Measurements from ENCODE around the gene SDCBP2. TPM values are rescaled to one million over a fixed set of nuclear protein-coding genes. Genes with fewer than 3 reads are reported as not detected.
A peak's percentile ranks its signal among the peaks of the same experiment; 100 is the strongest.

SDCBP2 gene
- total RNA-seq, 1 experiment from 2014 or later = 2.0 TPM

DNA sequence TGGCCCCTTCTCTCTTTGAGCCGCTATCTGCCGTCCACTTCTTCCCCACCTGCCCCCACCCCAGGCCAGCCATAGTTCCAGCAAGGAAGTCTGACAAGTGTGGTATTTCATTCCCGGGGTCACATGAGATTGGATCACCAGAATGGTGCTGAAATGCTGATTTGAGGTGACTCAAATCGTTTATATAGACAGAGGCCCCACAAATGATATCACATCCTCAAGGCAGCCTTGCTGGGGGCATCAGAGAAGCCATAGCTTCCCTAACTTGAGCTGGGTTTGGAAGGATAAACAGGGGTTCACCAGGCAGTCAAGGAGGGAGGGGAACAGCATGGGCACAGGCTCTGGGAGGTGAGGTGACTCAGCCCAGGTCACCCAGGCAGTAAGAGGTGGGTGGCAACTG is 9.9 kb downstream of the SDCBP2 start:
- in situ Hi-C loops (cut with HindIII; ENCODE audit: low sequenced_read_pairs) = no loop called here
- DNase-seq (ENCODE audit: low spot score) = no peak

GRCh38 chr20:1317545-1318255 is 11.2 kb downstream of the SDCBP2 start:
- DNase-seq (ENCODE audit: low spot score) = no peak
- in situ Hi-C loops (cut with HindIII; ENCODE audit: low sequenced_read_pairs) = no loop called here

DNA sequence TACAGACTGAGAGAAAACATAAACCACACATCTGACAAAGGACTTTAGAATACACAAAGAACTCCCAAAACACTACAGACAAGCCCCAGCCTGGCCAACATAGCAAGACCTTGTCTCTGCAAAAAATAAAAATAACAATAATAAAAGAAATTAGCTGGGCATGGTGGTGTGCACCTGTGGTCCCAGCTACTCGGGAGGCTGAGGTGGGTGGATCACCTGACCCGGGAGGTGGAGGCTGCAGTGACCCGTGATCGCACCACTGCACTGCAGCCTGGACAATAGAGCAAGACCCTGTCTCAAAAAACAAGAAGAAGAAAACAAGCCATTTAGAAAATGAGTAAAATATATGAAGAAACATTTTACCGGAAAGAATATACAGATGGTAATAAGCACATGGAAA is 13.1 kb downstream of the SDCBP2 start:
- in situ Hi-C loops (cut with HindIII; ENCODE audit: low sequenced_read_pairs) = no loop called here
- no peak for DNase-seq (ENCODE audit: low spot score)

DNA sequence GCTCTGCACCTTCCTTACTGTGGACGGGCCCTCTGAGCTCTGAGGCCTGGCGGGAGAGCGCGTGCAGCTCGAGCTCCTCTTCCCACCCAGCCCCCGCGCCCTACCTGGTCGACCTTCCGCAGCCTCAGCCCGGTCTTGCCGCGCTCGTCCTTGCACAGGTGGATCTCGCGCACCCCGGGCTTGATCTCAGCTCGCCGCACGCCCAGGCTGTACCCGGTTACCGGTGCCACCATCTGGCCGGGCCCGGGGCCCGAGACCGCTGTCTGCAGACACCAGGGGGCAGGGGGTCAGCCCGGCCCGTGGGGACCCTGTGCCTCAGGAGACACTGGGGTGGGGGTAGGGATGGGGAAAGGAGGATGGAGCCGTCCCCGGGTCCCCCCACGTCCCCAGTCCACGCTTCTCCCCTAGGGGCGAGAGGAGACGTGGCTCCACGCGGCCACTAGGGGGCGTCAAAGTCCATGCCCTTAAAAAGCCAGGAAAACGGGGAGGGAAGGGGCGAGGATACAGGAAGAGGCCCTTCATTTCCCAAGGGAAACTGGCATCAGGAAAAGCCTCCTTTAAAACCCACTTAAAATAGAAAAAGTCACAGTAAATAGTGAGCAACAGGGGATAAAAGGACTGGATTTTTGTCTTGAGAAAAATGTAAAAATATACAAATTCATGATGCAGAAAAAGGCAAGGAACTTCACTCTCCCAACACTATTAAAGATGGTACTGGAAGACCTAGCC is 15.5 kb downstream of the SDCBP2 start:
- DNase-seq (ENCODE audit: low spot score) = peak; percentile 82
- in situ Hi-C loops (cut with HindIII; ENCODE audit: low sequenced_read_pairs) = no loop called here

GRCh38 chr20:1312904-1313235 is 16.1 kb downstream of the SDCBP2 start:
- in situ Hi-C loops (cut with HindIII; ENCODE audit: low sequenced_read_pairs) = no loop called here
- no peak for DNase-seq (ENCODE audit: low spot score)

GRCh38 chr20:1312308-1312707 is 16.6 kb downstream of the SDCBP2 start:
- in situ Hi-C loops (cut with HindIII; ENCODE audit: low sequenced_read_pairs) = no loop called here

DNA sequence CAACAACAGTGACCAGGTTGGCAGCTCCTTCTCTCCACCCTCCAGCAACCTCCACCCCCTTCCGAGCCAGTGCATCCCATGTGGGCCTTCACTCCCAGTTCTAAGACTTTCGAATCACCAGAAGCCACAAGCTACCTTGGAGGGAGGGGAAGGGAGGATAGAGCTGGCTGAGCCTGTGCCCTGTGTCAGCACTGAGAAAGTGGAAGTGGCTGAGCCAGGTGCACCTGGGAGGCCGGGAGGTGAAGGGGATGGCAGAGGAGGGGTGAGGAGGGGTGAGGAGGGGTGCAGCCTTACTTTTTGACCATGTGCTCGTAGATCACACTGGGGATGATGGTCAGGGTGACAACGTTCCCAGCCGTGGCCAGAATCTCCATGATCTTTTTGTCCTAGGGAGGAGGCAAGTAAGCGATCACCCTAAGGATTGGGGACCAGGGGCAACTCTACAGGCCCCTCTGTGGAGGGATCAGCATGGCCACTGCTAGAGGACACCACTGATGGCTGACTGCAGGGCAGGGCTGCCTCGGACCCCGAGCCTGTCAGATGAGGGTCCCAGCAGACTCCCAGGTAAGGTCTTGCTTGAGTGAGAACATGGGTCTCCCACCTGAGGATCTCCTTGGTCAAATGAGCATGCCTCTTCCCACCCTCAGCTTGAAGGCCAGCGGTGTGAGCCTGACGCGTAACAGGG is 18.3 kb downstream of the SDCBP2 start:
- no peak for DNase-seq (ENCODE audit: low spot score)
- in situ Hi-C loops (cut with HindIII; ENCODE audit: low sequenced_read_pairs) = no loop called here

More at GRCh38 chr20:1312308-1312707, 16.6 kb downstream of the SDCBP2 start:
- no peak for DNase-seq (ENCODE audit: low spot score)

DNA sequence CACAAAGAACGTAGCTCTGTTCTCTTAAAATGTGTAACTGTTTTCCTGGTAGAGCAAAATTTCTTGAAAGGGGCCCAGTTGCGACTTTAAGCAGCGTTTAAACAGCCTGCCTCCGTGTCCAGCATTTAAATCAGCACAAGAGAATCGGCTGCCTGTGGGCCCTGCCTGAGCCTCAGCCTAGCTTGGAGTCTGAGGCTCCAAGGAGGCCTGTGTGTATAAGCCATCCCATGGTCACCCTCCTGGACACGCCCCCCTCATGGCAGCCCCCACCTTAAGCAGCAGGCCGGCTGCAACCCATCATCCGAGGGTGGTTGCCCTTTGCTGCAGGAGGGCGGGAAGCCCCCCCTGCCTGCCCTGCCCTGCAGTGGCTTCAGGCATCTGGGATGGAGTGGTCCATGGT is 18.9 kb downstream of the SDCBP2 start:
- in situ Hi-C loops (cut with HindIII; ENCODE audit: low sequenced_read_pairs) = no loop called here
- DNase-seq (ENCODE audit: low spot score) = no peak

DNA sequence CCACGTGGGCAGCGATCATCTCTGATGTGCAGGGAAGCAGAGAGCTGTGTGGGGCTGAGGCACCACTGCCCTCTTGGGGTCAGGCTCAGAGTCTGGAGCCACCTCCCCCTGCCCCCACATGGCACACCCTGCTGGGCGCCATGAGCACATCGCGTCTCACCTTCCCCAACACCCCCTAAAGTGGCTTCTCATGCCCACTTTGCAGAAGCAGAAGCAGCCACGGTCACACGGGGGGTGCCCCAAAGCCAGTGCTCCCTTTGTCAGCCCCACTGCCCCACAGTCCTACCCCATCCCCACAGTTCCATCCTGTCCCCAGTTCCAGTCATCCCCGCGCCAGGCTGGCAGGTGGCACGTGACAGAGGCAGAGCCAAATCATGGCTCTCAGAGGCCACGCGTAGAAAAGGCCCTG is 19.5 kb downstream of the SDCBP2 start:
- DNase-seq (ENCODE audit: low spot score) = no peak
- in situ Hi-C loops (cut with HindIII; ENCODE audit: low sequenced_read_pairs) = no loop called here

DNA sequence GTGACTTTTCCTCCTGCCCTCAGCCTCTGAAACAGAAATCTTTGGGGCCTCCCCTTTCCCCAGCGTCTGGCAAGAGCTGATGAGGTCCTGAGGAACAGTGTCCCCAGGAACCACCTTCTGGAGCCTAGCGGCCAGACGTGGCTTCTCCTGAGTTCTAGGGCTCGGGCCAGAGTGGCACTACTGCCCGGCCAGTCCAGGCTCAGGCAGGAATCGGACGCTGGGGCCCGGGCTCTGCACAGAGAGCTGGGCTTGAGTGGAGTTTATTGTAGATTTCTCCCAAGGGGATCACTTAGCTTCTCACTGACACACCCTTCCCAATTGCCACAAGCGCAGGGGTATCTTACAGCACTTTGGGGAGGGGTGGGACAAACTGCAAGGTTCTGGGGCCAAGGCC is 20.2 kb downstream of the SDCBP2 start:
- DNase-seq (ENCODE audit: low spot score) = no peak

GRCh38 chr20:1308067-1308701 is 20.8 kb downstream of the SDCBP2 start:
- in situ Hi-C loops (cut with HindIII; ENCODE audit: low sequenced_read_pairs) = no loop called here
- DNase-seq (ENCODE audit: low spot score) = no peak

More for the DNA sequence above, 20.2 kb downstream of the SDCBP2 start:
- in situ Hi-C loops (cut with HindIII; ENCODE audit: low sequenced_read_pairs) = no loop called here

DNA sequence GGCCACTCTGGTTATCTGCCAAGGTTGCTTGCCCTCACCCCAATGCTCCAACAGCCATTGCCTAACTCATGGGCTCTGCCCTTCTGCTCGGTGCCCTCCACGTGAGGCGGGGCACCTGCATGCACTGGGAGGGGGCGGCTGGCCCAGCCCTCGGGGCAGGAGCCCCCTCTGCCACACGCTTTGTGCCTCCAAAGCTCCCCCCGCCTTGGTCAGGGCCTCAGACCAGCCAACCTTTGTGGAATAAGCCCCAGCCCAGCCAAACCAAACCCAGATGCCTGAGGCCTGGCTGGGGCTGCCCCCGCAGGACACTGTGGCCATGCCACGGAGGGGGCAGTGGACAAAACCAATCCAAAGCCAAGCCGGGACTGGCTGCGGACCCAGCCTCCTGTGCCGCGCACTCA is 21.4 kb downstream of the SDCBP2 start:
- no peak for DNase-seq (ENCODE audit: low spot score)
- in situ Hi-C loops (cut with HindIII; ENCODE audit: low sequenced_read_pairs) = no loop called here

GRCh38 chr20:1307171-1307570 is 21.8 kb downstream of the SDCBP2 start:
- in situ Hi-C loops (cut with HindIII; ENCODE audit: low sequenced_read_pairs) = no loop called here

GRCh38 chr20:1306316-1307135 is 22.4 kb downstream of the SDCBP2 start:
- DNase-seq (ENCODE audit: low spot score) = no peak
- in situ Hi-C loops (cut with HindIII; ENCODE audit: low sequenced_read_pairs) = no loop called here

More at GRCh38 chr20:1307171-1307570, 21.8 kb downstream of the SDCBP2 start:
- DNase-seq (ENCODE audit: low spot score) = no peak

GRCh38 chr20:1305712-1306111 is 23.2 kb downstream of the SDCBP2 start:
- DNase-seq (ENCODE audit: low spot score) = no peak
- in situ Hi-C loops (cut with HindIII; ENCODE audit: low sequenced_read_pairs) = no loop called here

- in situ Hi-C loops (cut with HindIII; ENCODE audit: low sequenced_read_pairs) = no loop called here
- DNase-seq (ENCODE audit: low spot score) = peak; percentile 47
Observed at GRCh38 chr20:1304710-1305515, 24.0 kb downstream of the SDCBP2 start.

GRCh38 chr20:1302685-1303541 is 26.0 kb downstream of the SDCBP2 start:
- in situ Hi-C loops (cut with HindIII; ENCODE audit: low sequenced_read_pairs) = no loop called here
- DNase-seq (ENCODE audit: low spot score) = peak; percentile 98

Data from G401 (cell line).